ENCODE data around the gene ZBTB18.

DNA sequence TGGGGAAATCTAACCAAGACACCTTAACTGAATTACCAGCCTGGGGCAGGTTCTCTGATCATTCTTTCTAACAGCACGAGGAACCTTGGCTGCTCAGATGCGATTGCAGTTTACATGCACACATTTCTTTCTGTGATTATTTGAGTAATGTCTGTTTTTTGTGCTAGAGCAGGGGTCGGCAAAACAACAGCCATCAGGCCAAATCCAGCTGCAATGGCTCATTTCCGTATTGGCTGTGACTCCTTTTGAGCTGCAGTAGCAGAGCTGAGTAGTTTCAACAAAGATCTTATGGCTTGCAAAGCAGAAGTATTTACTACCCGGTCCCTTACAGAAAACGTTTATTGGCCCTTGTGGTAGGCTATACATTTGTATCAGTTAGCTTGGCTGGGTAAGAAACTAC lies 37.1 kb downstream of the ZBTB18 start:
- no peak for TF ChIP-seq EZH2 (IDR thresholded peaks at IDR 0.05; ENCODE audit: borderline replicate concordance, insufficient read depth, low read depth, low read length, poor library complexity, severe bottlenecking)
- TF ChIP-seq, protein P1, sequence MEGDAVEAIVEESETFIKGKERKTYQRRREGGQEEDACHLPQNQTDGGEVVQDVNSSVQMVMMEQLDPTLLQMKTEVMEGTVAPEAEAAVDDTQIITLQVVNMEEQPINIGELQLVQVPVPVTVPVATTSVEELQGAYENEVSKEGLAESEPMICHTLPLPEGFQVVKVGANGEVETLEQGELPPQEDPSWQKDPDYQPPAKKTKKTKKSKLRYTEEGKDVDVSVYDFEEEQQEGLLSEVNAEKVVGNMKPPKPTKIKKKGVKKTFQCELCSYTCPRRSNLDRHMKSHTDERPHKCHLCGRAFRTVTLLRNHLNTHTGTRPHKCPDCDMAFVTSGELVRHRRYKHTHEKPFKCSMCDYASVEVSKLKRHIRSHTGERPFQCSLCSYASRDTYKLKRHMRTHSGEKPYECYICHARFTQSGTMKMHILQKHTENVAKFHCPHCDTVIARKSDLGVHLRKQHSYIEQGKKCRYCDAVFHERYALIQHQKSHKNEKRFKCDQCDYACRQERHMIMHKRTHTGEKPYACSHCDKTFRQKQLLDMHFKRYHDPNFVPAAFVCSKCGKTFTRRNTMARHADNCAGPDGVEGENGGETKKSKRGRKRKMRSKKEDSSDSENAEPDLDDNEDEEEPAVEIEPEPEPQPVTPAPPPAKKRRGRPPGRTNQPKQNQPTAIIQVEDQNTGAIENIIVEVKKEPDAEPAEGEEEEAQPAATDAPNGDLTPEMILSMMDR (IDR thresholded peaks at IDR 0.05), result no peak

Data from B cell (primary cell).